HCT116 (cell line): Measurements from ENCODE around the gene ATP7B. TPM values are rescaled to one million over a fixed set of nuclear protein-coding genes. Genes with fewer than 3 reads are reported as not detected.

Source experiments
- ATAC-seq: fragments of 200-7000 bp; cut with Tn5 transposase; 2 replicates; pipeline ENCODE4 v1.9.1; 2020; ENCODE audit warnings: mild to moderate bottlenecking, moderate library complexity
- BruUV-seq: library from RNA; stranded (reverse); fragments of 400-500 nt; replicated peaks from 2 replicates; lab custom pipeline; 2021; lab: Mats Ljungman, UMichigan
- CTCF ChIA-PET: fragments of 300-600 bp; sonication (Branson Sonifier 250); formaldehyde crosslinking; loops from one replicate; lab custom pipeline; 2021; ENCODE audit warnings: antibody characterized with exemption; lab: Charles Lee
- POLR2A ChIA-PET: fragments of 300-600, 350-600 bp; sonication (Branson Sonifier 250); formaldehyde crosslinking; loops from one replicate; lab custom pipeline; 2021; ENCODE audit warnings: antibody characterized with exemption; lab: Charles Lee
- RAD21 ChIA-PET, 2 experiments: fragments of 300-600 bp; sonication (Branson Sonifier 250); formaldehyde crosslinking; loops; one replicate each; lab custom pipeline; 2023; ENCODE audit warnings: low total read pairs in 2 of 2; ENCODE audit not compliant: uncharacterized antibody in 2 of 2, unreplicated experiment in 2 of 2, low non-redundant PET in 1 of 2; lab: Charles Lee
- DNase-seq: peaks from one replicate; pipeline ENCODE4 v3.0.0-alpha.2; 2010; ENCODE audit warnings: low read depth, low spot score
- H2AFZ ChIP-seq: fragments of 200-600 bp; shearing (Covaris generic), sonication (generic); 2 replicates; pipeline ENCODE4 v1.6.1; 2017; ENCODE audit warnings: low read depth, mixed run types, mixed read lengths, antibody characterized with exemption, low read length; ENCODE audit not compliant: poor library complexity, severe bottlenecking
- H3K27ac ChIP-seq: 2 replicates; pipeline ENCODE4 v1.5.1; 2012; ENCODE audit warnings: low read depth, low read length
- H3K27me3 ChIP-seq: fragments of 200-600 bp; sonication (generic); 2 replicates; pipeline ENCODE4 v1.6.1; 2016; ENCODE audit warnings: mixed run types, low read length, mixed read lengths; ENCODE audit not compliant: insufficient read depth
- H3K36me3 ChIP-seq, 2 experiments: fragments of 200-500 bp in 1 of 2; fragments of 200-600 bp in 1 of 2; sonication (Bioruptor generic) in 1 of 2; sonication (generic) in 1 of 2; 2 replicates each; pipeline versions ENCODE4 v1.5.1 to v1.6.1; 2014 to 2016; ENCODE audit warnings: low read length in 2 of 2, inconsistent platforms in 1 of 2, mixed read lengths in 1 of 2, mixed run types in 1 of 2; ENCODE audit not compliant: insufficient read depth in 2 of 2, control insufficient read depth in 1 of 2
- H3K4me1 ChIP-seq, 2 experiments: fragments of 200-600 bp in 1 of 2; sonication (generic) in 1 of 2; 2 replicates each; pipeline versions ENCODE4 v1.5.1 to v1.6.1; 2012 to 2017; ENCODE audit warnings: low read length in 2 of 2, inconsistent platforms in 1 of 2, mild to moderate bottlenecking in 1 of 2, mixed read lengths in 1 of 2, mixed run types in 1 of 2, moderate library complexity in 1 of 2; ENCODE audit not compliant: insufficient read depth in 2 of 2, control insufficient read depth in 1 of 2
- H3K4me2 ChIP-seq: fragments of 200-600 bp; sonication (generic); 2 replicates; pipeline ENCODE4 v1.6.1; 2017; ENCODE audit warnings: mixed run types, low read length, mixed read lengths
- H3K4me3 ChIP-seq, 2 experiments: fragments of 200-600 bp in 1 of 2; sonication (generic) in 1 of 2; replicated peaks in 1 of 2; 2 replicates each; pipeline ENCODE4 v1.5.1; 2011 to 2016; ENCODE audit warnings: low read length in 2 of 2, control low read depth in 1 of 2, low read depth in 1 of 2, mild to moderate bottlenecking in 1 of 2, mixed read lengths in 1 of 2, mixed run types in 1 of 2
- H3K79me2 ChIP-seq: fragments of 200-600 bp; sonication (generic); 2 replicates; pipeline ENCODE4 v1.6.1; 2017; ENCODE audit warnings: mild to moderate bottlenecking, mixed run types, low read length, moderate library complexity, mixed read lengths; ENCODE audit not compliant: insufficient read depth
- H3K9ac ChIP-seq: fragments of 200-600 bp; sonication (generic); 2 replicates; pipeline ENCODE4 v1.6.1; 2016; ENCODE audit warnings: low read length, mixed read lengths
- H3K9me2 ChIP-seq: fragments of 200-600 bp; sonication (generic), shearing (Covaris generic); 2 replicates; pipeline ENCODE4 v1.6.1; 2017; ENCODE audit warnings: mixed run types, mild to moderate bottlenecking, moderate library complexity; ENCODE audit not compliant: insufficient read depth
- H3K9me3 ChIP-seq, 2 experiments: fragments of 200-500 bp in 1 of 2; fragments of 200-600 bp in 1 of 2; sonication (Bioruptor generic) in 1 of 2; sonication (generic) in 1 of 2; 2 replicates each; pipeline ENCODE4 v1.6.1; 2014 to 2017; ENCODE audit warnings: low read length in 2 of 2, mixed read lengths in 2 of 2, inconsistent platforms in 1 of 2, low read depth in 1 of 2, mild to moderate bottlenecking in 1 of 2, mixed run types in 1 of 2, moderate library complexity in 1 of 2; ENCODE audit not compliant: control insufficient read depth in 1 of 2, insufficient read depth in 1 of 2
- H4K20me1 ChIP-seq: fragments of 200-600 bp; sonication (generic), shearing (Covaris generic); 2 replicates; pipeline ENCODE4 v1.6.1; 2017; ENCODE audit warnings: mixed run types, mild to moderate bottlenecking, moderate library complexity; ENCODE audit not compliant: insufficient read depth
- CBX3 ChIP-seq: IDR thresholded peaks from 2 replicates; pipeline ENCODE4 v1.6.1; 2012; ENCODE audit warnings: low read depth
- CEBPB ChIP-seq: IDR thresholded peaks from 2 replicates; pipeline ENCODE4 v1.6.1; 2012; ENCODE audit warnings: low read depth
- CTCF ChIP-seq, 3 experiments: fragments of 200-600 bp in 1 of 3; sonication (generic) in 1 of 3; IDR thresholded peaks in 2 of 3; conservative IDR thresholded peaks in 1 of 3; 2 replicates each; pipeline ENCODE4 v1.5.1; 2012 to 2017; ENCODE audit warnings: low read depth in 2 of 3, low read length in 2 of 3, antibody characterized with exemption in 1 of 3, borderline replicate concordance in 1 of 3, control low read depth in 1 of 3, mild to moderate bottlenecking in 1 of 3, mixed read lengths in 1 of 3, mixed run types in 1 of 3, moderate library complexity in 1 of 3; ENCODE audit not compliant: insufficient read depth in 1 of 3
- ELF1 ChIP-seq: IDR thresholded peaks from 2 replicates; pipeline ENCODE4 v1.6.1; 2012; ENCODE audit warnings: low read depth, borderline replicate concordance
- RAD21 ChIP-seq: IDR thresholded peaks from 2 replicates; pipeline ENCODE4 v1.6.1; 2012; ENCODE audit warnings: low read depth, mild to moderate bottlenecking
- intact Hi-C: fragments of 100-400 bp; cut with micrococcal nuclease; formaldehyde crosslinking; loops from 2 replicates; pipeline ENCODE4 v1.10.0; 2022
- total RNA-seq: library from RNA; stranded (reverse); gene quantifications from one replicate; pipeline ENCODE4 v1.2.1, GENCODE V29; 2021; ENCODE audit not compliant: unreplicated experiment
- TF ChIP-seq, protein P1 (sequence below): IDR thresholded peaks from 2 replicates; pipeline ENCODE4 v1.6.1; 2012; ENCODE audit warnings: low read depth

The ATP7B gene
- total RNA-seq, 1 experiment from 2014 or later, result 10.3 TPM

- BruUV-seq, result no TSS peak
- POLR2A ChIA-PET, result no interaction called here
Measured at GRCh38 chr13:52001120-52001731, 10.0 kb downstream of the ATP7B start.

More at GRCh38 chr13:52001120-52001731, 10.0 kb downstream of the ATP7B start:
- Histone ChIP-seq H3K27ac (no peak overlapping the region), H3K9me3 (no peaks in the 10 kb centered on the region), H3K4me2 (no peak overlapping the region), H3K27me3 (no peaks in the 10 kb centered on the region), H3K4me3 (no peak overlapping the region), H2AFZ (no peak overlapping the region), H4K20me1 (no peaks in the 10 kb centered on the region), H3K4me1 (peaks cover 0 to 5% of the 10 kb centered on the region in 2 experiments; a peak in 1 of 4 replicates), H3K9me2 (no peaks in the 10 kb centered on the region), H3K36me3 (no peaks in the 10 kb centered on the region), H3K79me2 (no peaks in the 10 kb centered on the region), H3K9ac (no peak overlapping the region)
- intact Hi-C loops, result loop anchor here (5.0 kb wide), 1 partner anchor 126 kb away; the partner anchor contains the start of gene NEK5
- ATAC-seq (peak; percentile 86), DNase-seq (peak; percentile 32)
- ChIA-PET CTCF (interaction anchor here (0.8 to 1.2 kb wide), 2 partner anchors 11 to 126 kb away, joined by 3 to 5 read pairs; partner anchors contain the start of gene ALG11), RAD21 (no interaction called here)
- TF ChIP-seq, protein P1, sequence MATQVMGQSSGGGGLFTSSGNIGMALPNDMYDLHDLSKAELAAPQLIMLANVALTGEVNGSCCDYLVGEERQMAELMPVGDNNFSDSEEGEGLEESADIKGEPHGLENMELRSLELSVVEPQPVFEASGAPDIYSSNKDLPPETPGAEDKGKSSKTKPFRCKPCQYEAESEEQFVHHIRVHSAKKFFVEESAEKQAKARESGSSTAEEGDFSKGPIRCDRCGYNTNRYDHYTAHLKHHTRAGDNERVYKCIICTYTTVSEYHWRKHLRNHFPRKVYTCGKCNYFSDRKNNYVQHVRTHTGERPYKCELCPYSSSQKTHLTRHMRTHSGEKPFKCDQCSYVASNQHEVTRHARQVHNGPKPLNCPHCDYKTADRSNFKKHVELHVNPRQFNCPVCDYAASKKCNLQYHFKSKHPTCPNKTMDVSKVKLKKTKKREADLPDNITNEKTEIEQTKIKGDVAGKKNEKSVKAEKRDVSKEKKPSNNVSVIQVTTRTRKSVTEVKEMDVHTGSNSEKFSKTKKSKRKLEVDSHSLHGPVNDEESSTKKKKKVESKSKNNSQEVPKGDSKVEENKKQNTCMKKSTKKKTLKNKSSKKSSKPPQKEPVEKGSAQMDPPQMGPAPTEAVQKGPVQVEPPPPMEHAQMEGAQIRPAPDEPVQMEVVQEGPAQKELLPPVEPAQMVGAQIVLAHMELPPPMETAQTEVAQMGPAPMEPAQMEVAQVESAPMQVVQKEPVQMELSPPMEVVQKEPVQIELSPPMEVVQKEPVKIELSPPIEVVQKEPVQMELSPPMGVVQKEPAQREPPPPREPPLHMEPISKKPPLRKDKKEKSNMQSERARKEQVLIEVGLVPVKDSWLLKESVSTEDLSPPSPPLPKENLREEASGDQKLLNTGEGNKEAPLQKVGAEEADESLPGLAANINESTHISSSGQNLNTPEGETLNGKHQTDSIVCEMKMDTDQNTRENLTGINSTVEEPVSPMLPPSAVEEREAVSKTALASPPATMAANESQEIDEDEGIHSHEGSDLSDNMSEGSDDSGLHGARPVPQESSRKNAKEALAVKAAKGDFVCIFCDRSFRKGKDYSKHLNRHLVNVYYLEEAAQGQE, result no peak
- TF ChIP-seq RAD21, result peak; percentile 64
- TF ChIP-seq ELF1, result no peak
- peak; percentile 52 to 74 (median 55); a peak in 5 of 6 replicates for TF ChIP-seq CTCF (IDR thresholded peaks at IDR 0.05 in 2 of 3, conservative IDR thresholded peaks at IDR 0.05 in 1 of 3; ENCODE audit: borderline replicate concordance in 1 of 3, insufficient read depth in 1 of 3, low read depth in 2 of 3, low read length in 2 of 3)
- TF ChIP-seq CEBPB, result no peak
- no peak for TF ChIP-seq CBX3
